Activated T-helper 1 cell treated with Interleukin-2 at 50 U/mL for 16 hours (primary cell): Measurements from ENCODE around the gene ARHGAP33.
"Not testable (repeated sequence)": the region's sequence is repeated elsewhere in the genome, so short reads cannot be mapped to it uniquely, and the experiment has no call there.

Source experiments
- DNase-seq: peaks from one replicate; pipeline ENCODE4 v3.0.0-alpha.2; 2020; ENCODE audit warnings: low read depth

ARHGAP33 gene

GRCh38 chr19:35756377-35757230 lies 18.8 kb upstream of the ARHGAP33 start, which contains the start of gene HSPB6:
Gene HSPB6 (minus strand): TSS chr19:35757029. CDS start chr19:35757008, 21 bp downstream.
- DNase-seq: no peak

GRCh38 chr19:35757231-35757748 lies 18.1 kb upstream of the ARHGAP33 start:
- DNase-seq: no peak

- peak; percentile 98 for DNase-seq
Measured at GRCh38 chr19:35757749-35758608, 17.4 kb upstream of the ARHGAP33 start, which contains the start of gene PROSER3. Gene PROSER3 (plus strand): TSS chr19:35758176. CDS start chr19:35758216, 40 bp downstream.

- no peak for DNase-seq
Measured at GRCh38 chr19:35759697-35760096, 15.7 kb upstream of the ARHGAP33 start.

GRCh38 chr19:35760711-35761349 lies 14.5 kb upstream of the ARHGAP33 start:
- no peak for DNase-seq

- DNase-seq: no peak
Measured at GRCh38 chr19:35764432-35765315, 10.7 kb upstream of the ARHGAP33 start.

- no peak for DNase-seq
Measured at GRCh38 chr19:35766571-35767104, 8.7 kb upstream of the ARHGAP33 start.

- DNase-seq: no peak
Measured at GRCh38 chr19:35767288-35768081, 7.9 kb upstream of the ARHGAP33 start.

- DNase-seq: no peak
Measured at GRCh38 chr19:35768082-35768421, 7.3 kb upstream of the ARHGAP33 start.

- not testable (repeated sequence) for DNase-seq
Measured at GRCh38 chr19:35772362-35772761, 3.0 kb upstream of the ARHGAP33 start.

GRCh38 chr19:35773020-35773806 lies 2.2 kb upstream of the ARHGAP33 start:
- no peak for DNase-seq

GRCh38 chr19:35774274-35775045 lies 904 bp upstream of the ARHGAP33 start:
- DNase-seq: no peak

- no peak for DNase-seq
Measured at GRCh38 chr19:35775046-35775297, 392 bp upstream of the ARHGAP33 start.

GRCh38 chr19:35776102-35776788 lies 881 bp downstream of the ARHGAP33 start:
- DNase-seq: no peak

- no peak for DNase-seq
Measured at GRCh38 chr19:35777086-35777841, 1.9 kb downstream of the ARHGAP33 start.

GRCh38 chr19:35777961-35778360 lies 2.6 kb downstream of the ARHGAP33 start:
- no peak for DNase-seq

- DNase-seq: no peak
Measured at GRCh38 chr19:35779033-35779432, 3.7 kb downstream of the ARHGAP33 start.
